Measurements from ENCODE around the gene MLH3. TPM values are rescaled to one million over a fixed set of nuclear protein-coding genes. Genes with fewer than 3 reads are reported as not detected.

The MLH3 gene
- total and polyA plus RNA-seq, 2 of the 13 experiments (the other 11 are each of a cell fraction or from before 2014, with no cell fraction given) = 14.4 to 24.8 TPM

GRCh38 chr14:75095690-75096089 is 44.4 kb upstream of the MLH3 start:
- H3K4me2 ChIP-seq (ENCODE audit: low read depth, low read length) = no peak overlapping the region
- CTCF ChIA-PET (ENCODE audit: low intra/inter-chr PET ratio, low total read pairs) = no interaction called here
- 93% methylated on average over 4 of the region's 4 CpGs for WGBS (ENCODE audit: low lambda C conversion rate)

More at GRCh38 chr14:75095690-75096089, 44.4 kb upstream of the MLH3 start:
- Histone ChIP-seq H3K27ac (ENCODE audit: extremely low read length, insufficient read depth, low read length) (no peak overlapping the region), H3K36me3 (replicated peaks in 1 of 2; ENCODE audit: control insufficient read depth in 1 of 2, insufficient read depth in 2 of 2, low read length in 2 of 2) (peaks cover 10 to 54% of the 10 kb centered on the region in 2 experiments), H3K79me2 (ENCODE audit: insufficient read depth, low read length) (no peaks in the 10 kb centered on the region), H3K27me3 (ENCODE audit: control insufficient read depth in 1 of 2, insufficient read depth in 2 of 2, low read length in 2 of 2) (no peaks in the 10 kb centered on the region), H3K4me1 (ENCODE audit: insufficient read depth, low read length) (no peaks in the 10 kb centered on the region), H3K4me3 (replicated peaks in 1 of 3; ENCODE audit: insufficient read depth in 1 of 3, low read depth in 2 of 3, low read length in 3 of 3) (no peak overlapping the region), H3K9ac (ENCODE audit: insufficient read depth, low read depth, low read length) (no peak overlapping the region), H4K20me1 (ENCODE audit: insufficient read depth, low read length) (no peaks in the 10 kb centered on the region), H2AFZ (ENCODE audit: low read length) (no peak overlapping the region), H3K9me3 (ENCODE audit: low read length) (no peaks in the 10 kb centered on the region)
- intact Hi-C loops (cut with micrococcal nuclease; ENCODE audit: unreplicated experiment) = no loop called here
- FAIRE-seq = no peak
- no peak for DNase-seq (ENCODE audit: low spot score)
- POLR2A ChIA-PET = no interaction called here
- in situ Hi-C loops (cut with HindIII; ENCODE audit: extremely low pct_ligation_motif_present, low pct_unique_long_range_greater_than_20kb) = no loop called here
- TF ChIP-seq ZNF281 (CRISPR knock-in tag; IDR thresholded peaks at IDR 0.05; ENCODE audit: borderline replicate concordance) (no peak), IKZF1 (IDR thresholded peaks at IDR 0.05) (no peak), NCOA2 (CRISPR knock-in tag; IDR thresholded peaks at IDR 0.05) (no peak), HOXA5 (CRISPR knock-in tag; IDR thresholded peaks at IDR 0.05) (no peak), USF2 (IDR thresholded peaks at IDR 0.05; ENCODE audit: low read depth, low read length) (no peak), USF2 (CRISPR knock-in tag; IDR thresholded peaks at IDR 0.05; ENCODE audit: borderline replicate concordance) (no peak), MLXIP (CRISPR knock-in tag; IDR thresholded peaks at IDR 0.05; ENCODE audit: borderline replicate concordance) (no peak), ZNF496 (CRISPR knock-in tag; IDR thresholded peaks at IDR 0.05; ENCODE audit: insufficient replicate concordance) (no peak), RAD51 (IDR thresholded peaks at IDR 0.05; ENCODE audit: borderline replicate concordance) (no peak), ZNF660 (CRISPR knock-in tag; IDR thresholded peaks at IDR 0.05; ENCODE audit: borderline replicate concordance, low read depth) (no peak), MYNN (CRISPR knock-in tag; IDR thresholded peaks at IDR 0.05; ENCODE audit: low read depth) (no peak), ZSCAN20 (CRISPR knock-in tag; IDR thresholded peaks at IDR 0.05; ENCODE audit: borderline replicate concordance) (no peak)
- no peak for ATAC-seq
- no TSS peak for BruUV-seq (replicated peaks)

Data from HepG2 (cell line).